ENCODE measurements around the gene TCF15.
A peak's percentile ranks its signal among the peaks of the same experiment; 100 is the strongest.

TCF15 gene

DNA sequence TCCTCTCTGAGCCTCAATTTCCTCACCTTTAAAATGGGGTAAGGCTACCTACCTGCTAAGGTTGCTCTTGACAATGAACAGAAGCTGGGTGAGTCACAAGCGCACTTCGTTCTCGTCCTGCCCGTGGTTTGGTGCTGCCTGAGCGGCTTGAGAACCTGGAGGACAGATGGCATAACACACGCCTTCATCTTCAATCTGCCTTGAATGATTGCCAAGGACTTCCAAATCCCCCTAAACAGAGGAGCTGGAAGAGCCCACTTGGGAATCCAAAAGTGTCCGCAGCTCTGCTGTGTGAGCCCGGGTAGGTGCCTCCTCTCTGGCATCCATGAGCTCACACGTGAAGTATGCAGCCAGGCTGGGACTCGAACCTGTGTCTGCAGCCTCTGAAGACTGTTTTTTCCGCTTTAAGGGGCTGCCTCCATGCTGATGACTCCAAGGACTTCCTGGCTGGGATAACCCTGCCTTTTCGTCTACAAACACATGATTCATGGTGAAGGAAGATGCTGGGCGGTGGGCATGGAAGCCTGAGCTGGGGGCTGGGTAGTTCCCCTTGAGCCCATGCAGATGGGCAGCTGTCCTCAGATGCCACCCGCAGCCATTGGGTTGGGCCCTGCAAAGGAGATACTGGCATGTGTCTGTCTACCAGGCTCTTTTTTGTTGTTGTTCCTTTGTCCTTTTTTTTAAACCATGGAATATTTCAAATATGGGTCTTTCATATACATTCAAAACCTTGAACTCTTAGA lies 41.3 kb downstream of the TCF15 start:
- Mint-ChIP-seq H3K27ac (no peak overlapping the region), H3K27me3 (peaks cover 51% of the 10 kb centered on the region), H3K36me3 (ENCODE audit: low read depth) (no peaks in the 10 kb centered on the region), H3K4me3 (no peak overlapping the region), H3K9me3 (no peaks in the 10 kb centered on the region), H3K4me1 (ENCODE audit: low read depth) (no peaks in the 10 kb centered on the region)
- no peak for DNase-seq

DNA sequence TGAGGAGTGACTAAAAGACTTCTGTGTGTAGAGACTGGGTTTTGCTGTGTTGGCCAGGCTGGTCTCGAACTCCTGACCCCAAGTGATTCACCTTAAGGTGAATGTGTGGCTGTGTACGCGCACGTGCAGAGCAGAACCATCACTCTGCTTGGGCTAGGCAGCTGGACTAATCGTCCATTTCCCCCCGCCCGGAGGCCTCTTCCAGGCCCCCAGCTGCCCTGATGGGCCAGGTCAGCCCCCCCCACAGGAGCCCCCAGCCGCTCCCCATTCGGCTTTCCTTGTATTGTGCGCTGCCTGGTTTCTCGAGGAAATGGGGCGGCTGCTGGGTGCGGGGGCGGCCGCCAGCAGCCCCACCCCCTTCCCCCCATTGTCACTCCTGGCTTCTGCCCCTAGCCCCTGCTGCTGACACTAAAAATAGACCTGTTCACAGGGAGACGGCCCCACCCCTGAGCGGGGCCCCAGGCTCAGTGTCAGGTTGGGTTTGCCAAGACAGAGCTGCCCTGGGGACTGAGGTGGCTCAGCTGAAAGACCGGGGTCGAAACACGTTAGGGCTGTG lies 41.9 kb downstream of the TCF15 start:
- peaks cover 44% of the 10 kb centered on the region for H3K27me3 Mint-ChIP-seq

DNA sequence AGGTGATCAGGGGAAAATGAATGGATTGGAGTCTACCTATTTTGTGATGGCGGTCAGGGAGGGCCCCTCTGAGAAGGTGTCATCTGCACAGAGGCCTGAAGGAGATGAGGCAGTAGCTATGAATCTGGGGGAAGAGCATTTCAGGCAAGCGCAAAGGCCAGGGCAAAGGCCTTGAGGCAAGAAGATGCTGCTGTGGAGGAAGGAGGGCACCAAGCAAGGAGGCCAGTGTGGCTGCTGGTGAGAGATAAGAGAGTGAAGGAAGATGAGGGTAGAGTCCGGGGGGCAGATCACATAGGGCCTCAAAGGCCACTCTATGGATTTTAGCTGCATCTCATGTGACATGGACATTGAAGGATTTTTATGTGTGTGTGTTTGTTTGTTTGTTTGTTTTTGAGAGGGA lies 45.9 kb downstream of the TCF15 start:
- Mint-ChIP-seq H3K4me1 (ENCODE audit: low read depth) (no peaks in the 10 kb centered on the region), H3K4me3 (no peak overlapping the region), H3K9me3 (no peaks in the 10 kb centered on the region), H3K36me3 (ENCODE audit: low read depth) (no peaks in the 10 kb centered on the region), H3K27ac (no peak overlapping the region), H3K27me3 (peaks cover 33% of the 10 kb centered on the region)
- no peak for DNase-seq

More for the DNA sequence above, 41.9 kb downstream of the TCF15 start:
- no peaks in the 10 kb centered on the region for H3K9me3 Mint-ChIP-seq
- no peaks in the 10 kb centered on the region for H3K36me3 Mint-ChIP-seq (ENCODE audit: low read depth)
- no peak for DNase-seq
- no peaks in the 10 kb centered on the region for H3K4me1 Mint-ChIP-seq (ENCODE audit: low read depth)
- no peak overlapping the region for H3K4me3 Mint-ChIP-seq
- H3K27ac Mint-ChIP-seq = no peak overlapping the region

DNA sequence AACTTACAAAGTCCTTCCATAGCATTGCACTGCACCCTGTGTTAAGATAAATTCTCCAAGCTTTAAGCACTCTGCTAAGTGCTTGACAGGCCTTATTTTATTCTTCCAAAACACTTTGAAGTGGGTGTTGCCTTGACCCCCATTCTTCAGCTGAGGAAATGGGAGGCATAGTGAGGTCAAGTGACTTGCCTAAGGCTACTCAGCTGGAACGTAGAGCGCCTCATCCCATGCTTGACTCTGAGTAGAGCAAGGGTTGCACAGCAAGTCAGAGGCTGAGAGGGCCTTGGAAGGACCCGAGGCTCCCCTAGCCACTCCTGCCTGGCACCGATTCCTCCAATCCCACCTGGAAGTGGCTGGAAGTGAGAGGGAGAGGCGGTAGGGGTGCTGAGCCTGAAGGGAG lies 46.9 kb downstream of the TCF15 start:
- H3K36me3 Mint-ChIP-seq (ENCODE audit: low read depth) = no peaks in the 10 kb centered on the region
- no peaks in the 10 kb centered on the region for H3K9me3 Mint-ChIP-seq
- no peak for DNase-seq
- H3K4me3 Mint-ChIP-seq = no peak overlapping the region
- H3K27me3 Mint-ChIP-seq = peaks cover 25% of the 10 kb centered on the region
- no peak overlapping the region for H3K27ac Mint-ChIP-seq
- no peaks in the 10 kb centered on the region for H3K4me1 Mint-ChIP-seq (ENCODE audit: low read depth)

DNA sequence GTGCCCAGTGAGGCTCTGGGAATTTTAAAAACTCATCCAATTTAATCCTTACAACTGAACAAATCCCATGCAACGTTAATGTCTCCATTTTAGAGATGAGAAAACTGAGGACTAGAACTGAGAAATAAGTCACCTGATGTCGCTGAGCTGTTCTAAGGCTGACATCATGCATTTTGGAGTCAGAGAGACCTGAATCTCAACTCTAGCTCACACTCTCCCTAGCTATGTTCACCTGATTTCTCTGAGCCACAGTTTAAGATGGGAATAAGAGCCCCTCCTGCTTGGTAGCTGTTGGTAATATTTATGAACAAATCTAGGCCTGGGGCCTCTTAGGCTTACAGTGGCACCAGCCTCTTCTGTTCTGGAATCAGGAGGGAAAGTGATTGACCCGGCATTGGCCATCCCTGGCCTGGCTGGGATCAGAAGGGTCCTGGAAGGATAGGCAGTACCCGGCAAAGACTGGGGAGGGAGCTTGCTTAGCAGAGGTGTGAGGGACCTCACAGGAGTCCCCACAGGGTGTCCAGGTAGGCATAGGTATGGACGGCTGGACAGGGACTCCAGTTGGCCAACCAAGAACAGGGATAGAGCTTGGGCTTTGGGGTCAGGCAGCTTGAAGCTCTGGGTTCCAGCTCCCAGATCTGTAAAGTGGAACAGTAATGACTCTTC lies 47.7 kb downstream of the TCF15 start:
- peaks cover 18% of the 10 kb centered on the region for H3K27me3 Mint-ChIP-seq
- H3K9me3 Mint-ChIP-seq = no peaks in the 10 kb centered on the region
- DNase-seq = no peak
- H3K36me3 Mint-ChIP-seq (ENCODE audit: low read depth) = no peaks in the 10 kb centered on the region
- no peak overlapping the region for H3K27ac Mint-ChIP-seq
- H3K4me3 Mint-ChIP-seq = no peak overlapping the region
- no peaks in the 10 kb centered on the region for H3K4me1 Mint-ChIP-seq (ENCODE audit: low read depth)

DNA sequence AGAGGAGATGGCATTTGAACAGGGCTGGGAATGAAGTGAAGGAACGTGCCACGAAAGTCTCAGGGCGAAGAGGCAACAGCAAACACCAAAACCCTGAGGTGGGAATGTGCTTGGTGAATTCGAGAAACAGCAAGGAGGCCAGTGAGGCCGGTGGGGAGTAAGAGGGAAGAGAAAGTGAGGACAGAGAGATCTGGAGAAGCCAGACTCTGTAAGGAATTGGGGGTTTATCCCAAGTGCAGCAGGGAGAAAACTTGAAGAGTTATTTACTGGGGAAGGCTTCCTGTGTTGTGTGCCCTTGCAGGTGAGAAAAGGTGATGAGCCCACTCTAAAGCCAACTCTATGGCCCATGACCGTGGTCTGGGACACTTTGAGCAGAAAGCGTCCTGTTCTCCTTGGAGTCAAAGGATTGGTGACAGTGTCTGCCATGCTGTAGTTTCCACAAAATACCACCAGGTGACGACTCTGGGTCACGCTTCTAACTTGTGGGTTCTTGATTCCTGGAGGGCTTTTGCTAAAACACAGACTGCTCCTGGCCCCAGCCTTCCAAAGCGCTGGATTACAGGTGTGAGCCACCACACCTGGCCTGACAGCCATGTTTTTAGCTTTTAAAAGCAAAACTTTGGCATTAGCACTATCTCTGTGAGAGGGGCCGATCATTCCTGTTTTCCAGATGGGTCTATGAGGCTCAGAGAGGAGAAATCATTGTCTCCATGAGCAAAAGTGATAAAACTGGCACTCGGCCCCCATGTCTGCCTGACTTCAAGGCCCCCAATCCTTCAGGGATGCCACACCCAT lies 48.5 kb downstream of the TCF15 start:
- Mint-ChIP-seq H3K36me3 (ENCODE audit: low read depth) (no peaks in the 10 kb centered on the region), H3K9me3 (no peaks in the 10 kb centered on the region), H3K27ac (no peak overlapping the region), H3K4me3 (no peak overlapping the region), H3K4me1 (ENCODE audit: low read depth) (no peaks in the 10 kb centered on the region), H3K27me3 (peaks cover 13% of the 10 kb centered on the region)
- DNase-seq = peak; percentile 52

DNA sequence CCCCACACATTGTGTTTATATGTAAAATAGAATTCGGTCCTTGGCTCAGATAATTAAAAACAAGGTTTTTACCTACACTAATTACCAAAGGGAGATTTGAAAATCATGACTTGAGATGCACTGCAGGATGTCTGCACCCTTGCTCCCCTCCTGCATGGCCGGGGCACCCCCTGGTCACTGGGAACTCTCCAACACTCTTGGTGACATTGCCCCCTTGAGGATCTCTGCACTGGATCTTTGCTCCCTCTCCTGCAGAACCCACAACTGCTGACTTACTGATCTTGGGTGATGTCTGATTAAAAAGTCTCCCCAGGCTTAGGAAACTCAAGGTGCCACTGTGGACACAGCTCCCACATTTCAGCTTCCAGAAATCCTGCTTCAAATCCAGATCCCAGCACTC lies 49.4 kb downstream of the TCF15 start:
- H3K27ac Mint-ChIP-seq = no peak overlapping the region
- H3K36me3 Mint-ChIP-seq (ENCODE audit: low read depth) = no peaks in the 10 kb centered on the region
- DNase-seq = no peak
- H3K27me3 Mint-ChIP-seq = peaks cover 13% of the 10 kb centered on the region
- no peaks in the 10 kb centered on the region for H3K9me3 Mint-ChIP-seq
- H3K4me1 Mint-ChIP-seq (ENCODE audit: low read depth) = no peaks in the 10 kb centered on the region
- H3K4me3 Mint-ChIP-seq = no peak overlapping the region

DNA sequence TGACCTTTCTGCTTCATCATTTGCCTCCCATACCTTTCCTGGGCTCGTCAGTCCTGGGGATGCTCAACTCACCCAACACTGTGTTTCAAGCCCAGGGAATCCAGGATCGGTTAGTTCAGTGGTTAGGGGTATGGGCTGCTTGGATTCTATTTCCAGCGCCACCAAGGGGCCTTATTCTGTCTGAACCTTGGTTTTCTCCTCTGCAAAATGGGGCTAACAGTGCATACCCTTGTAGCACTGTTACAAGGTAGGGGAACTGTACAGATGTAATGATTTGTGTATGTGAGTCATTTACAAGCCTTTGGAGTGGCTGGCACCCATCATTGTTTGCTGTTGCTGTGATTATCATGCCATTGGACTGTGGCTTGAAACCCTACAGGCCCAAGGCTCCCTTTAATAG lies 52.0 kb downstream of the TCF15 start:
- no peaks in the 10 kb centered on the region for H3K4me1 Mint-ChIP-seq (ENCODE audit: low read depth)
- peaks cover 29% of the 10 kb centered on the region for H3K27me3 Mint-ChIP-seq
- no peaks in the 10 kb centered on the region for H3K9me3 Mint-ChIP-seq
- H3K4me3 Mint-ChIP-seq = no peak overlapping the region
- no peak for DNase-seq
- H3K36me3 Mint-ChIP-seq (ENCODE audit: low read depth) = no peaks in the 10 kb centered on the region
- no peak overlapping the region for H3K27ac Mint-ChIP-seq

DNA sequence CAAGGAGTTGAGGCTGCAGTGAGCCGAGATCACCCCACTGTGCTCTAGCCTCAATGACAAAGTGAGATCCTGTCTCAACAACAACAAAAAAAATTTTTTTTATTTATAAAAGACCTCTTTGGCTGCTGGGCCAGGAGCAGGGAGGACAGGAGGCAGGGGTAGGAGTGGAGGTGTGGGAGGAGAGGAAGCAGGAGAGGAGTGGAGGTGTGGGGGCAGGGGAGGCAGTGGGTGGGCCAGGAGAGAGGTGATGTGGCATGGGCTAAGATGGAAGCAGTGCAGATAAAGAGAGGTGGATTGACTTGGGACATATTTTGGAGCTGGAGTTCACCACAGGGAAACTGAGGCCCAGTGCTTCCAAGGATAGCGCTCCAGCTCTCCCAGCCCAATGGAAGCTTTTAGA lies 53.1 kb downstream of the TCF15 start:
- no peaks in the 10 kb centered on the region for H3K9me3 Mint-ChIP-seq

DNA sequence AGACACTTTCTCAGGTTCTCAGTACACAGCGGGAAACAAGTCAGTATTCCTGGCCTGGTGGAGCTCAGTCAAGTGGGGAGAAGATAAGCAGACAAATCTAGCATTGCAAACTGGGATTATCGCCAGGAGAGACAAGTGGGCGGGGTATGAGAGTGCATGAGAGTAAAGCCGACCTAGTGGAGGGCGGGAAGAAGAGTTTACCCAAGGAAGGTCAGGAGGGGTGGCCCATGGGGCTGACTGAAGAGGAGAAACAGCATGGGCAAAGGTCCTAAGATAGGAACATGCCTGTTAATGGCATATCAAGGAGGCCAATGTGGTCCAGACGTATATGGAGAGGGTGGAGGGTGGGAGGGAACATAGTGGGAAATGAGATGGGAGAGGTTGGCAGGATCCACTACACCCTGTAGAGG lies 54.1 kb downstream of the TCF15 start:
- H3K36me3 Mint-ChIP-seq (ENCODE audit: low read depth) = no peaks in the 10 kb centered on the region
- no peak for DNase-seq
- no peaks in the 10 kb centered on the region for H3K4me1 Mint-ChIP-seq (ENCODE audit: low read depth)
- H3K9me3 Mint-ChIP-seq = no peaks in the 10 kb centered on the region
- H3K27me3 Mint-ChIP-seq = peaks cover 35% of the 10 kb centered on the region
- H3K27ac Mint-ChIP-seq = no peak overlapping the region
- no peak overlapping the region for H3K4me3 Mint-ChIP-seq

More for the DNA sequence above, 53.1 kb downstream of the TCF15 start:
- DNase-seq = no peak
- H3K27me3 Mint-ChIP-seq = peaks cover 32% of the 10 kb centered on the region
- H3K4me3 Mint-ChIP-seq = no peak overlapping the region
- H3K36me3 Mint-ChIP-seq (ENCODE audit: low read depth) = no peaks in the 10 kb centered on the region
- H3K27ac Mint-ChIP-seq = no peak overlapping the region
- H3K4me1 Mint-ChIP-seq (ENCODE audit: low read depth) = no peaks in the 10 kb centered on the region
